HCT116 (cell line): ENCODE measurements around the gene PRKCZ.

ENCODE experiments used
- ELF1 ChIP-seq: IDR thresholded peaks from 2 replicates; pipeline ENCODE4 v1.6.1; 2012; ENCODE audit warnings: low read depth, borderline replicate concordance
- POLR2A ChIP-seq: IDR thresholded peaks from 2 replicates; pipeline ENCODE4 v1.7.0; 2011; ENCODE audit warnings: borderline replicate concordance; ENCODE audit not compliant: insufficient read depth, insufficient read length; ENCODE audit errors: extremely low read depth
- POLR2AphosphoS5 ChIP-seq: IDR thresholded peaks from 2 replicates; pipeline ENCODE4 v1.6.1; 2011; ENCODE audit warnings: mild to moderate bottlenecking, low read depth, low read length, moderate library complexity
- RAD21 ChIP-seq: IDR thresholded peaks from 2 replicates; pipeline ENCODE4 v1.6.1; 2012; ENCODE audit warnings: low read depth, mild to moderate bottlenecking
- YY1 ChIP-seq: IDR thresholded peaks from 2 replicates; pipeline ENCODE4 v1.6.1; 2011; ENCODE audit warnings: low read length, low read depth, moderate library complexity, mild to moderate bottlenecking; ENCODE audit not compliant: insufficient replicate concordance; ENCODE audit errors: extremely low read depth
- ZBTB33 ChIP-seq: IDR thresholded peaks from 2 replicates; pipeline ENCODE4 v1.6.1; 2011; ENCODE audit warnings: mild to moderate bottlenecking, low read length, moderate library complexity; ENCODE audit not compliant: insufficient replicate concordance; ENCODE audit errors: extremely low read depth
- TF ChIP-seq, protein P1 (sequence below), 3 experiments: fragments of 200-600 bp in 1 of 3; sonication (generic) in 1 of 3; IDR thresholded peaks in 2 of 3; conservative IDR thresholded peaks in 1 of 3; 2 replicates each; pipeline ENCODE4 v1.5.1; 2012 to 2017; ENCODE audit warnings: low read depth in 2 of 3, low read length in 2 of 3, antibody characterized with exemption in 1 of 3, borderline replicate concordance in 1 of 3, control low read depth in 1 of 3, mild to moderate bottlenecking in 1 of 3, mixed read lengths in 1 of 3, mixed run types in 1 of 3, moderate library complexity in 1 of 3; ENCODE audit not compliant: insufficient read depth in 1 of 3
- TF ChIP-seq, protein P2 (sequence below): IDR thresholded peaks from 2 replicates; pipeline ENCODE4 v1.6.1; 2012; ENCODE audit warnings: low read depth

DNA sequence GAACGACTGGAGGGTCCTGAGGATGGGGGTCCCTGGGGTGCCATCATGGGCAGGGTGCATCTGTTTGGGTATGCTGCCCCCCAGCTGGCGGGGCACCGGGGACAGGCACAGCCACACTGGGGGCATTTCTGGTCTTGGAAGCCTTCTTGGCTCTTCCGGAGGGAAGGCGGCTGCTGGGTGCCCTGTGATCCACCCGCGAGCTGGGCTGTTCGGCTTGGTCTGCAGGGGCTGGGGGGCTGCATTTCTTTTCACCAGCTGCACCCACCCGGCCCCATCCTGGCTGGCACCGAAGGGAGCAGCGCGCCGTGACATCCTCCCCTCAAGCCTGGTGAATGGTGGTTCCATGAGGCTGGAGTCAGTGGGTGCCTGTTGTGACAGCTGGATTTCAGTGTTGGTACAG lies 132.2 kb downstream of the PRKCZ start:
- no peak for TF ChIP-seq ZBTB33
- TF ChIP-seq YY1: no peak
- TF ChIP-seq POLR2AphosphoS5: no peak
- TF ChIP-seq, protein P1, sequence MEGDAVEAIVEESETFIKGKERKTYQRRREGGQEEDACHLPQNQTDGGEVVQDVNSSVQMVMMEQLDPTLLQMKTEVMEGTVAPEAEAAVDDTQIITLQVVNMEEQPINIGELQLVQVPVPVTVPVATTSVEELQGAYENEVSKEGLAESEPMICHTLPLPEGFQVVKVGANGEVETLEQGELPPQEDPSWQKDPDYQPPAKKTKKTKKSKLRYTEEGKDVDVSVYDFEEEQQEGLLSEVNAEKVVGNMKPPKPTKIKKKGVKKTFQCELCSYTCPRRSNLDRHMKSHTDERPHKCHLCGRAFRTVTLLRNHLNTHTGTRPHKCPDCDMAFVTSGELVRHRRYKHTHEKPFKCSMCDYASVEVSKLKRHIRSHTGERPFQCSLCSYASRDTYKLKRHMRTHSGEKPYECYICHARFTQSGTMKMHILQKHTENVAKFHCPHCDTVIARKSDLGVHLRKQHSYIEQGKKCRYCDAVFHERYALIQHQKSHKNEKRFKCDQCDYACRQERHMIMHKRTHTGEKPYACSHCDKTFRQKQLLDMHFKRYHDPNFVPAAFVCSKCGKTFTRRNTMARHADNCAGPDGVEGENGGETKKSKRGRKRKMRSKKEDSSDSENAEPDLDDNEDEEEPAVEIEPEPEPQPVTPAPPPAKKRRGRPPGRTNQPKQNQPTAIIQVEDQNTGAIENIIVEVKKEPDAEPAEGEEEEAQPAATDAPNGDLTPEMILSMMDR (IDR thresholded peaks at IDR 0.05 in 2 of 3, conservative IDR thresholded peaks at IDR 0.05 in 1 of 3; ENCODE audit: borderline replicate concordance in 1 of 3, insufficient read depth in 1 of 3, low read depth in 2 of 3, low read length in 2 of 3): no peak
- no peak for TF ChIP-seq ELF1
- no peak for TF ChIP-seq RAD21
- TF ChIP-seq POLR2A: no peak
- TF ChIP-seq, protein P2, sequence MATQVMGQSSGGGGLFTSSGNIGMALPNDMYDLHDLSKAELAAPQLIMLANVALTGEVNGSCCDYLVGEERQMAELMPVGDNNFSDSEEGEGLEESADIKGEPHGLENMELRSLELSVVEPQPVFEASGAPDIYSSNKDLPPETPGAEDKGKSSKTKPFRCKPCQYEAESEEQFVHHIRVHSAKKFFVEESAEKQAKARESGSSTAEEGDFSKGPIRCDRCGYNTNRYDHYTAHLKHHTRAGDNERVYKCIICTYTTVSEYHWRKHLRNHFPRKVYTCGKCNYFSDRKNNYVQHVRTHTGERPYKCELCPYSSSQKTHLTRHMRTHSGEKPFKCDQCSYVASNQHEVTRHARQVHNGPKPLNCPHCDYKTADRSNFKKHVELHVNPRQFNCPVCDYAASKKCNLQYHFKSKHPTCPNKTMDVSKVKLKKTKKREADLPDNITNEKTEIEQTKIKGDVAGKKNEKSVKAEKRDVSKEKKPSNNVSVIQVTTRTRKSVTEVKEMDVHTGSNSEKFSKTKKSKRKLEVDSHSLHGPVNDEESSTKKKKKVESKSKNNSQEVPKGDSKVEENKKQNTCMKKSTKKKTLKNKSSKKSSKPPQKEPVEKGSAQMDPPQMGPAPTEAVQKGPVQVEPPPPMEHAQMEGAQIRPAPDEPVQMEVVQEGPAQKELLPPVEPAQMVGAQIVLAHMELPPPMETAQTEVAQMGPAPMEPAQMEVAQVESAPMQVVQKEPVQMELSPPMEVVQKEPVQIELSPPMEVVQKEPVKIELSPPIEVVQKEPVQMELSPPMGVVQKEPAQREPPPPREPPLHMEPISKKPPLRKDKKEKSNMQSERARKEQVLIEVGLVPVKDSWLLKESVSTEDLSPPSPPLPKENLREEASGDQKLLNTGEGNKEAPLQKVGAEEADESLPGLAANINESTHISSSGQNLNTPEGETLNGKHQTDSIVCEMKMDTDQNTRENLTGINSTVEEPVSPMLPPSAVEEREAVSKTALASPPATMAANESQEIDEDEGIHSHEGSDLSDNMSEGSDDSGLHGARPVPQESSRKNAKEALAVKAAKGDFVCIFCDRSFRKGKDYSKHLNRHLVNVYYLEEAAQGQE: no peak
